HEK293 (cell line): ENCODE results near the gene SCYGR1.
"Not testable (repeated sequence)": the region's sequence is repeated elsewhere in the genome, so short reads cannot be mapped to it uniquely, and the experiment has no call there.

ENCODE experiments used
- CTCF ChIA-PET: fragments of 350-600 bp; formaldehyde crosslinking; extraction: SDS; loops from one replicate; lab custom pipeline; 2021; ENCODE audit warnings: antibody characterized with exemption; lab: Yijun Ruan, JAX
- POLR2A ChIA-PET: fragments of 300-600 bp; formaldehyde crosslinking; extraction: SDS; loops from one replicate; lab custom pipeline; 2020; ENCODE audit warnings: antibody characterized with exemption, inconsistent platforms; lab: Yijun Ruan, JAX
- H3K27ac ChIP-seq: fragments of 200-500 bp; sonication (Bioruptor generic); 2 replicates; pipeline ENCODE4 v1.5.1; 2014; ENCODE audit warnings: low read depth, low read length, control low read depth, inconsistent platforms; ENCODE audit errors: extremely low read depth
- H3K36me3 ChIP-seq, 2 experiments: fragments of 200-500 bp in 1 of 2; sonication (Bioruptor generic) in 1 of 2; 1 replicate in 1 of 2; 2 replicates in 1 of 2; pipeline ENCODE4 v1.5.1; 2014 to 2017; ENCODE audit warnings: inconsistent platforms in 2 of 2, low read length in 2 of 2; ENCODE audit not compliant: control insufficient read depth in 2 of 2, insufficient read depth in 1 of 2
- H3K4me1 ChIP-seq: fragments of 200-500 bp; sonication (Bioruptor generic); 2 replicates; pipeline ENCODE4 v1.5.1; 2014; ENCODE audit warnings: mild to moderate bottlenecking, low read length, inconsistent platforms; ENCODE audit not compliant: control insufficient read depth, insufficient read depth
- H3K4me3 ChIP-seq: 2 replicates; pipeline ENCODE4 v1.5.1; 2011; ENCODE audit warnings: low read depth, mild to moderate bottlenecking, control low read depth, low read length, moderate library complexity
- H3K9me3 ChIP-seq: fragments of 200-500 bp; sonication (Bioruptor generic); 2 replicates; pipeline ENCODE4 v1.5.1; 2014; ENCODE audit warnings: low read depth, low read length, inconsistent platforms; ENCODE audit not compliant: control insufficient read depth, insufficient read depth
- ATF2 ChIP-seq: fragments of 450-650 bp; formaldehyde crosslinking; IDR thresholded peaks from 2 replicates; pipeline ENCODE4 v1.5.1; 2016; ENCODE audit warnings: missing biosample characterization, missing genetic modification characterization, low read depth
- ZNF266 ChIP-seq: fragments of 450-650 bp; formaldehyde crosslinking; IDR thresholded peaks from 2 replicates; pipeline ENCODE4 v1.5.1; 2016; ENCODE audit warnings: missing biosample characterization, missing genetic modification characterization, low read depth
- ZNF350 ChIP-seq: fragments of 450-650 bp; formaldehyde crosslinking; IDR thresholded peaks from 2 replicates; pipeline ENCODE4 v1.5.0; 2017; ENCODE audit warnings: missing biosample characterization, mild to moderate bottlenecking, missing genetic modification characterization
- ZNF514 ChIP-seq: fragments of 450-650 bp; formaldehyde crosslinking; IDR thresholded peaks from 2 replicates; pipeline ENCODE4 v1.5.1; 2016; ENCODE audit warnings: missing biosample characterization, missing genetic modification characterization
- ZNF558 ChIP-seq: fragments of 450-650 bp; formaldehyde crosslinking; IDR thresholded peaks from 2 replicates; pipeline ENCODE4 v1.5.1; 2016; ENCODE audit warnings: missing biosample characterization, missing genetic modification characterization
- ZNF571 ChIP-seq: fragments of 450-650 bp; formaldehyde crosslinking; IDR thresholded peaks from 2 replicates; pipeline ENCODE4 v1.5.0; 2017; ENCODE audit warnings: missing biosample characterization, missing genetic modification characterization
- ZNF624 ChIP-seq: fragments of 450-650 bp; formaldehyde crosslinking; IDR thresholded peaks from 2 replicates; pipeline ENCODE4 v1.5.1; 2017; ENCODE audit warnings: missing biosample characterization, missing genetic modification characterization
- ZNF654 ChIP-seq: fragments of 450-650 bp; formaldehyde crosslinking; IDR thresholded peaks from 2 replicates; pipeline ENCODE4 v1.5.1; 2016; ENCODE audit warnings: low read depth, missing biosample characterization, missing genetic modification characterization
- ZNF76 ChIP-seq: fragments of 450-650 bp; formaldehyde crosslinking; IDR thresholded peaks from 2 replicates; pipeline ENCODE4; 2016; ENCODE audit warnings: low read depth, missing biosample characterization, missing genetic modification characterization, borderline replicate concordance
- ZSCAN5A ChIP-seq: fragments of 450-650 bp; formaldehyde crosslinking; IDR thresholded peaks from 2 replicates; pipeline ENCODE4 v1.5.1; 2016; ENCODE audit warnings: missing biosample characterization, missing genetic modification characterization
- TF ChIP-seq, protein P1 (sequence below): fragments of 450-650 bp; formaldehyde crosslinking; IDR thresholded peaks from 2 replicates; pipeline ENCODE4 v1.5.1; 2017; ENCODE audit warnings: missing biosample characterization, missing genetic modification characterization

The SCYGR1 gene

DNA sequence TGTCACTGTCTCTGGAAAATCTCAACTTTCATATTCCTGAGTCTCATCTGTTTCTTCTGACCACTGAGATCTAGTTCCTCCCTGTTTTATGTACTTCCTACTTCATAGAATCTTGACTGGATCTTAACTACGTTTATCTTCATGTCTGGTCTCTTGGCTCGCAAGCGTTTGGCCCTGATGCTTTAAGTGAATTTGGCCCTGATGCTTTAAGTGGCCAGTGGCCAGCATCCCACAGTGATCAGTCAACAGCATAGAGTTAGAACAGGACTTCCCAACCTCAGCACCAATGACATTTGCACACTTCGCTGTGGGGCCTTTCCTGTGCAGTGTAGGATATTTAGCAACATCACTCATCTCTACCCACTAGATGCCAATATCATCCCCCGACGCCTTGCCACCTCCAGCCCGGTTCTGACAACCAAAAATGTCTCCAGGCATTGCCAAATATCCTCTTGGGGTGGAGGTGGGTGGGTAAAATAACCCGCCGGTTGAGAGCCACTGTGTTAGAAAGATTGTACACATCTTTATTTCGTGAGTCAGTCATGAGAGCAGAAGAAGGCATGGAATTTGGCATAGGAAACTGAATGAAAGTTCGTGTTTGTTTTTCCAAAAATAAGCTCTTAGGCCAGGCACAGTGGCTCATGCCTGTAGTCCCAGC is 20.9 kb downstream of the SCYGR1 start:
- POLR2A ChIA-PET = no interaction called here

GRCh38 chr2:227365833-227366232 is 21.9 kb downstream of the SCYGR1 start:
- no peak overlapping the region for H3K27ac ChIP-seq

More for the DNA sequence above, 20.9 kb downstream of the SCYGR1 start:
- no peaks in the 10 kb centered on the region for H3K9me3 ChIP-seq
- no peak for TF ChIP-seq ZNF558 (tag by site-specific recombination)
- no peak for TF ChIP-seq ZNF624 (tag by site-specific recombination)
- no peak for TF ChIP-seq ZSCAN5A (tag by site-specific recombination)
- H3K36me3 ChIP-seq = no peaks in the 10 kb centered on the region
- CTCF ChIA-PET = interaction anchor here (0.6 kb wide), 1 partner anchor 11 kb away, joined by 3 read pairs; no protein-coding TSS in a partner anchor
- no peak overlapping the region for H3K27ac ChIP-seq
- H3K4me1 ChIP-seq = no peaks in the 10 kb centered on the region
- no peak overlapping the region for H3K4me3 ChIP-seq

GRCh38 chr2:227364585-227365263 is 23.0 kb downstream of the SCYGR1 start:
- H3K27ac ChIP-seq, POLR2A ChIA-PET, H3K4me3 ChIP-seq, H3K4me1 ChIP-seq, H3K9me3 ChIP-seq: not testable (repeated sequence)
- H3K36me3 ChIP-seq = peaks cover 0 to 14% of the 10 kb centered on the region in 2 experiments; a peak in 1 of 3 replicates
- CTCF ChIA-PET = interaction anchor here (0.7 kb wide), 1 partner anchor 26 kb away, joined by 3 read pairs; no protein-coding TSS in a partner anchor

More at GRCh38 chr2:227365833-227366232, 21.9 kb downstream of the SCYGR1 start:
- no peak overlapping the region for H3K4me3 ChIP-seq
- no peaks in the 10 kb centered on the region for H3K9me3 ChIP-seq
- H3K4me1 ChIP-seq = no peaks in the 10 kb centered on the region
- TF ChIP-seq ZNF350 = no peak
- no peak for TF ChIP-seq ZNF571 (tag by site-specific recombination)
- TF ChIP-seq ZNF514 = no peak
- TF ChIP-seq ATF2 = no peak
- TF ChIP-seq ZNF266 = no peak
- TF ChIP-seq, protein P1, sequence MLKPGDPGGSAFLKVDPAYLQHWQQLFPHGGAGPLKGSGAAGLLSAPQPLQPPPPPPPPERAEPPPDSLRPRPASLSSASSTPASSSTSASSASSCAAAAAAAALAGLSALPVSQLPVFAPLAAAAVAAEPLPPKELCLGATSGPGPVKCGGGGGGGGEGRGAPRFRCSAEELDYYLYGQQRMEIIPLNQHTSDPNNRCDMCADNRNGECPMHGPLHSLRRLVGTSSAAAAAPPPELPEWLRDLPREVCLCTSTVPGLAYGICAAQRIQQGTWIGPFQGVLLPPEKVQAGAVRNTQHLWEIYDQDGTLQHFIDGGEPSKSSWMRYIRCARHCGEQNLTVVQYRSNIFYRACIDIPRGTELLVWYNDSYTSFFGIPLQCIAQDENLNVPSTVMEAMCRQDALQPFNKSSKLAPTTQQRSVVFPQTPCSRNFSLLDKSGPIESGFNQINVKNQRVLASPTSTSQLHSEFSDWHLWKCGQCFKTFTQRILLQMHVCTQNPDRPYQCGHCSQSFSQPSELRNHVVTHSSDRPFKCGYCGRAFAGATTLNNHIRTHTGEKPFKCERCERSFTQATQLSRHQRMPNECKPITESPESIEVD = 0 out of 2 replicates have a peak, but pooled peaks have one; percentile 8
- H3K36me3 ChIP-seq = peaks cover 0 to 5% of the 10 kb centered on the region in 2 experiments; a peak in 1 of 3 replicates
- POLR2A ChIA-PET = no interaction called here
- CTCF ChIA-PET = interaction anchor here (0.6 kb wide), 1 partner anchor 12 kb away, joined by 3 read pairs; no protein-coding TSS in a partner anchor

DNA sequence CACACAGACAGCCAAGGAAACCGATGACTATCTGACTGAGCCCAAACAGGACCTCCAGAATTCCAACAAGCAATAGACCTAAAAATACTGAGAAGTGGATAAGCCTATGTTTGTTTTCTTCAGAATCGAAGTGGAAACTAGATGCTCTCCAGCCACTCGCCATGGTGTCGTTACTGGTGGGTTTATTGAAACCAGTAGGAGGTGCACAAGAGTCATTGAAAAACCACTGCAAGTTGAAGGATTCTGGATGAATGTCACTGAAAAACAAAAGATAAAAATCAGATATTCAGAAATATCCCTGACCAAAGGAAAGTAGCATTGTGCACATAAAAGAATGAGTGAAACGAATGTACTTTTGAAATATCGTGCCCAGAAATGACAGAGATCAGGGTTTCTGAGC is 24.0 kb downstream of the SCYGR1 start:
- H3K4me1 ChIP-seq = no peaks in the 10 kb centered on the region
- ChIA-PET POLR2A (no interaction called here), CTCF (no interaction called here)
- no peak overlapping the region for H3K4me3 ChIP-seq
- H3K27ac ChIP-seq = no peak overlapping the region
- peaks cover 2 to 24% of the 10 kb centered on the region in 2 experiments for H3K36me3 ChIP-seq
- no peak for TF ChIP-seq ZNF76
- 0 out of 2 replicates have a peak, but pooled peaks have one; percentile 4 for TF ChIP-seq ZNF654 (tag by site-specific recombination)
- no peaks in the 10 kb centered on the region for H3K9me3 ChIP-seq
